ENCODE data around the gene ANKRD11.
"Not testable (repeated sequence)": the region's sequence is repeated elsewhere in the genome, so short reads cannot be mapped to it uniquely, and the experiment has no call there.

ANKRD11 gene

GRCh38 chr16:89478576-89479221 is 11.7 kb downstream of the ANKRD11 start:
- DNase-seq (ENCODE audit: low spot score): no peak

- no peak for DNase-seq (ENCODE audit: low spot score)
These were observed 13.5 kb downstream of the ANKRD11 start for GRCh38 chr16:89476811-89477261.

- DNase-seq (ENCODE audit: low spot score): no peak
These were observed 14.0 kb downstream of the ANKRD11 start for GRCh38 chr16:89476379-89476778.

- DNase-seq (ENCODE audit: low spot score): no peak
These were observed 15.2 kb downstream of the ANKRD11 start for GRCh38 chr16:89475144-89475543.

GRCh38 chr16:89473791-89474414 is 16.5 kb downstream of the ANKRD11 start:
- no peak for DNase-seq (ENCODE audit: low spot score)

- DNase-seq (ENCODE audit: low spot score): no peak
These were observed 17.1 kb downstream of the ANKRD11 start for GRCh38 chr16:89473136-89473712.

- no peak for DNase-seq (ENCODE audit: low spot score)
These were observed 17.7 kb downstream of the ANKRD11 start for GRCh38 chr16:89472711-89473075.

GRCh38 chr16:89467382-89467781 is 23.0 kb downstream of the ANKRD11 start:
- DNase-seq (ENCODE audit: low spot score): no peak

- no peak for DNase-seq (ENCODE audit: low spot score)
These were observed 23.4 kb downstream of the ANKRD11 start for GRCh38 chr16:89466920-89467319.

GRCh38 chr16:89463312-89463711 is 27.0 kb downstream of the ANKRD11 start:
- DNase-seq (ENCODE audit: low spot score): not testable (repeated sequence)

GRCh38 chr16:89462639-89463038 is 27.7 kb downstream of the ANKRD11 start:
- not testable (repeated sequence) for DNase-seq (ENCODE audit: low spot score)

- not testable (repeated sequence) for DNase-seq (ENCODE audit: low spot score)
These were observed 28.5 kb downstream of the ANKRD11 start for GRCh38 chr16:89461890-89462289.

GRCh38 chr16:89460556-89460955 is 29.8 kb downstream of the ANKRD11 start:
- no peak for DNase-seq (ENCODE audit: low spot score)

GRCh38 chr16:89458967-89459366 is 31.4 kb downstream of the ANKRD11 start:
- DNase-seq (ENCODE audit: low spot score): no peak

- no peak for DNase-seq (ENCODE audit: low spot score)
These were observed 31.8 kb downstream of the ANKRD11 start for GRCh38 chr16:89458551-89458950.

- no peak for DNase-seq (ENCODE audit: low spot score)
These were observed 33.9 kb downstream of the ANKRD11 start for GRCh38 chr16:89456419-89456959.

GRCh38 chr16:89455692-89456091 is 34.7 kb downstream of the ANKRD11 start:
- no peak for DNase-seq (ENCODE audit: low spot score)

- DNase-seq (ENCODE audit: low spot score): no peak
These were observed 35.2 kb downstream of the ANKRD11 start for GRCh38 chr16:89455178-89455577.

GRCh38 chr16:89454378-89455125 is 35.8 kb downstream of the ANKRD11 start:
- not testable (repeated sequence) for DNase-seq (ENCODE audit: low spot score)

GRCh38 chr16:89453501-89454321 is 36.6 kb downstream of the ANKRD11 start:
- peak; percentile 45 for DNase-seq (ENCODE audit: low spot score)

- no peak for DNase-seq (ENCODE audit: low spot score)
These were observed 37.4 kb downstream of the ANKRD11 start for GRCh38 chr16:89452925-89453324.

- DNase-seq (ENCODE audit: low spot score): no peak
These were observed 38.1 kb downstream of the ANKRD11 start for GRCh38 chr16:89452241-89452640.

All from hematopoietic multipotent progenitor cell treated with erythropoietin and hydrocortisone succinate and interleukin-3 and kit ligand, for 17 days (in vitro differentiated cells).